HFFc6 (cell line): ENCODE measurements around the gene PRAME. TPM values are rescaled to one million over a fixed set of nuclear protein-coding genes. Genes with fewer than 3 reads are reported as not detected.

Experiments
- DNase-seq: peaks from one replicate; pipeline ENCODE4 v3.0.0-alpha.2; 2018
- H3K27ac Mint-ChIP-seq: 2 replicates; pipeline ENCODE4 v1.8.0; 2020; ENCODE audit warnings: mild to moderate bottlenecking, mixed read lengths
- H3K27me3 Mint-ChIP-seq: 2 replicates; pipeline ENCODE4 v1.8.0; 2021; ENCODE audit warnings: mild to moderate bottlenecking, moderate library complexity, mixed read lengths; ENCODE audit not compliant: insufficient read depth
- H3K36me3 Mint-ChIP-seq: 2 replicates; pipeline ENCODE4 v1.8.0; 2021; ENCODE audit warnings: low read depth, mixed read lengths
- H3K4me1 Mint-ChIP-seq: 2 replicates; pipeline ENCODE4 v1.8.0; 2020; ENCODE audit warnings: low read depth, mixed read lengths
- H3K4me3 Mint-ChIP-seq: 2 replicates; pipeline ENCODE4 v1.8.0; 2020; ENCODE audit warnings: mild to moderate bottlenecking, moderate library complexity, mixed read lengths
- H3K9me3 Mint-ChIP-seq: 2 replicates; pipeline ENCODE4 v1.8.0; 2020; ENCODE audit warnings: mild to moderate bottlenecking, mixed read lengths
- total RNA-seq, 6 experiments: library from RNA; stranded (reverse); fragmentation: NEBNext Ultra II Directional; extraction: Animal tissue kit (Norgen Biotek cat#: 25700); gene quantifications; 2 replicates in 1 of 6; 3 replicates in 5 of 6; pipeline ENCODE4 v1.2.3, GENCODE V29; 2021
- TF ChIP-seq, protein P1 (sequence below): fragments of 200-600 bp; sonication (generic); IDR thresholded peaks from 2 replicates; pipeline ENCODE4 v1.5.0; 2021; ENCODE audit warnings: antibody characterized with exemption, mild to moderate bottlenecking

The PRAME gene
- total RNA-seq, 6 experiments from 2014 or later: not detected

DNA sequence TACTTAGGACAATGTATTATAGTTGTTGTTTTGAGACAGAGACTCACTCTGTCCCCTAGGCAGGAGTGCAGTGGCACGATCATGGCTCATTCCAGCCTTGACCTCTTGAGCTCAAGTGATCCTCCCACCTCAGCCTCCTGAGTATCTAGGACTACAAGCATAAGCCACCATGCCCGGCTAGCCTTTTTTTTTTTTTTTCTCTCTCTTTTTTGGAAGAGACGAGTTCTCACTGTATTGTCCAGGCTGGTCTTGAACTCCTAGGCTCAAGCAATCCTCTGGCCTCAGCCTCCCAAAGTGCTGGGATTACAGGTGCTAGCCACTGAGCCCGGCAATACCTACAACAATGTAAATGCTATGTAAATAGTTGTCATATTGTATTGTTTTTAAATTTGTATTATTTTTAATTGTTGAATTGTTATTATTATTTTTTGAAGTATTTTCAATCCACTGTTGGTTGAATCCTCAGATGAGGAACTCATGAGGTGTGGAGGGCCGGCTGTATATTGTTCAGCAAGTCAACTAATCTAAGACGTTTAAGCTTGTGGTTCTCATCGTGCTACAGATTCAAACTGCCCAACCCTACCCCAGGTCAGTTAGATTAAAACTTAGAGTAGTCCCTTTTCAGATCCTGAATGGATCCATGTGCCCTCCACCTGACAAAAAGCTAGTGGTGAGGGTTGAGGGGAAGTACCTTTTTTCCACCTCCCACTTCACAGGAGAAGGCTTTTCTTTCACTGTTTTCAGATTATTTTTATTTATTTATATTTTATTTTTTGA lies 27.1 kb downstream of the PRAME start:
- TF ChIP-seq, protein P1, sequence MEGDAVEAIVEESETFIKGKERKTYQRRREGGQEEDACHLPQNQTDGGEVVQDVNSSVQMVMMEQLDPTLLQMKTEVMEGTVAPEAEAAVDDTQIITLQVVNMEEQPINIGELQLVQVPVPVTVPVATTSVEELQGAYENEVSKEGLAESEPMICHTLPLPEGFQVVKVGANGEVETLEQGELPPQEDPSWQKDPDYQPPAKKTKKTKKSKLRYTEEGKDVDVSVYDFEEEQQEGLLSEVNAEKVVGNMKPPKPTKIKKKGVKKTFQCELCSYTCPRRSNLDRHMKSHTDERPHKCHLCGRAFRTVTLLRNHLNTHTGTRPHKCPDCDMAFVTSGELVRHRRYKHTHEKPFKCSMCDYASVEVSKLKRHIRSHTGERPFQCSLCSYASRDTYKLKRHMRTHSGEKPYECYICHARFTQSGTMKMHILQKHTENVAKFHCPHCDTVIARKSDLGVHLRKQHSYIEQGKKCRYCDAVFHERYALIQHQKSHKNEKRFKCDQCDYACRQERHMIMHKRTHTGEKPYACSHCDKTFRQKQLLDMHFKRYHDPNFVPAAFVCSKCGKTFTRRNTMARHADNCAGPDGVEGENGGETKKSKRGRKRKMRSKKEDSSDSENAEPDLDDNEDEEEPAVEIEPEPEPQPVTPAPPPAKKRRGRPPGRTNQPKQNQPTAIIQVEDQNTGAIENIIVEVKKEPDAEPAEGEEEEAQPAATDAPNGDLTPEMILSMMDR: no peak
- no peak for DNase-seq
- H3K36me3 Mint-ChIP-seq: no peaks in the 10 kb centered on the region
- H3K4me1 Mint-ChIP-seq: no peaks in the 10 kb centered on the region
- H3K4me3 Mint-ChIP-seq: no peak overlapping the region
- H3K27ac Mint-ChIP-seq: no peak overlapping the region
- H3K9me3 Mint-ChIP-seq: peaks cover 17% of the 10 kb centered on the region
- H3K27me3 Mint-ChIP-seq: peaks cover 4% of the 10 kb centered on the region; the same call in 1 of the 2 replicates

DNA sequence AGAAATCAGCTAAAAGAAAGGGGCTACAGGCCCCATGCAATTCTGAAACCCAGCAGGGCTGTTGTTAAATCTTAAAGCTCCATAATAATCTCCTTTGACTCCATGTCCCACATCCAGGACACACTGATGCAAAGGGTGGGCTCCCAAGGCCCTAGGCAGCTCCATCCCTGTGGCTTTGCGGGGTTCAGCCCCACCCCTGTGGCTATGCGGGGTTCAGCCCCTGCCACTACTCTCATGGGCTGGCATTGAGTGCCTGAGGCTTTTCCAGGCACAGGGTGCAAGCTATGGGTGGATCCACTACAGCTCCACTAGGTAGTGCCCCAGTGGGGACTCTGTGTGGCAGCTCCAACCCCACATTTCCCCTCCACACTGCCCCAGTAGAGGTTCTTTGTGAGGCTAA lies 30.3 kb downstream of the PRAME start:
- Mint-ChIP-seq H3K27me3 (peaks cover 1% of the 10 kb centered on the region), H3K9me3 (peaks cover 17% of the 10 kb centered on the region), H3K27ac (no peak overlapping the region), H3K4me3 (no peak overlapping the region), H3K4me1 (no peaks in the 10 kb centered on the region), H3K36me3 (no peaks in the 10 kb centered on the region)
- no peak for DNase-seq
- TF ChIP-seq, protein P1: no peak

DNA sequence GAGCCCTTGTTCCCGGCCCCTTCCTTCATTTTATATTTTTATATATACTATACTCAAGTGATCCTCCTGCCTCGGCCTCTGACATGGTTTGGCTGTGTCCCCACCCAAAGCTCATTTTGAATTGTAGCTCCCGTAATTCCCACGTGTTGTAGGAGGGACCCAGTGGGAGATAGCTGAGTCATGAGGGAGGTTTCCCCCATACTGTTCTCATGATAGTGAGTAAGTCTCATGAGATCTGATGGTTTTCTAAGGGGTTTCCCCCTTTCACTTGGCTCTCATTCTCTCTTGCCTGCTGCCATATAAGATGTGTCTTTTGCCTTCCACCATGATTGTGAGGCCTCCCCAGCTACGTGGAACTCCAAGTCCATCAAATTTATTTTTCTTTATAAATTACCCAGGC lies 31.8 kb downstream of the PRAME start:
- TF ChIP-seq, protein P1: no peak
- Mint-ChIP-seq H3K27ac (no peak overlapping the region), H3K27me3 (peaks cover 1% of the 10 kb centered on the region), H3K4me3 (no peak overlapping the region), H3K9me3 (peaks cover 17% of the 10 kb centered on the region), H3K36me3 (no peaks in the 10 kb centered on the region), H3K4me1 (no peaks in the 10 kb centered on the region)
- DNase-seq: no peak

DNA sequence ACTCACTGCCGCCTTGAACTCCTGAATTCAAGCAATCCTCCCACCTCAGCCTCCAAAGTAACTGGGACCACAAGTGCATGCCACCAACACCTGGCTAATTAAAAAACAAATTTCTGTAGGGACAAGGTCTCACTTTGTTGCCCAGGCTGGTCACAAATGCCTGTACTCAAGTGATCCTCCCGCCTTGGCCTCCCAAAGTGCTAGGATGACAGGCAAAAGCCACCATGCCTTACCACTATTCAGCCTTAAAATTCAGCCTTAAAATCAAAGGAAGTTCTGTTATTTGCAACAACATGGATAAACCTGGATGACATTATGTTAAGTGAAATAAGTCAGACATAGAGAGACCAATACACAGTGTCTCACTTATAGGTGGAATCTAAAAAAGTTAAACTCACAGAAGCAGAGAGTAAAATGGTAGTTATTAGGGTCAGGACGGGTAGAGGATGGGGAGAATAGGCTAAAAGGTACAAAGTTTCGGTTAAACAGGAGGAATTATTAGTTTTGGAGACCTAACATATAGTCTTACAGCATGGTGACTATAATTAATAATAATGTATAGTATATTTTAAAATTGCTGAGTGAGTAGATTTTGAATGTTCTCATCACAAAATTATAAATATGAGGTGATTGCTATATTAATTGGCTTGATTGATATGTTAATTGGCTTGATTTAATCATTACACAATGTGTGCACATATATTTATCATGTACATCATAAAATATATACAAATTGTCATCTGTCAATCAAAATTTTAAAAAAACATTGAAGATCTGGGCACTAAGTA lies 32.7 kb downstream of the PRAME start:
- Mint-ChIP-seq H3K27ac (no peak overlapping the region), H3K4me3 (no peak overlapping the region), H3K36me3 (no peaks in the 10 kb centered on the region), H3K27me3 (peaks cover 1% of the 10 kb centered on the region), H3K4me1 (no peaks in the 10 kb centered on the region), H3K9me3 (peaks cover 17% of the 10 kb centered on the region)
- TF ChIP-seq, protein P1: no peak
- no peak for DNase-seq

DNA sequence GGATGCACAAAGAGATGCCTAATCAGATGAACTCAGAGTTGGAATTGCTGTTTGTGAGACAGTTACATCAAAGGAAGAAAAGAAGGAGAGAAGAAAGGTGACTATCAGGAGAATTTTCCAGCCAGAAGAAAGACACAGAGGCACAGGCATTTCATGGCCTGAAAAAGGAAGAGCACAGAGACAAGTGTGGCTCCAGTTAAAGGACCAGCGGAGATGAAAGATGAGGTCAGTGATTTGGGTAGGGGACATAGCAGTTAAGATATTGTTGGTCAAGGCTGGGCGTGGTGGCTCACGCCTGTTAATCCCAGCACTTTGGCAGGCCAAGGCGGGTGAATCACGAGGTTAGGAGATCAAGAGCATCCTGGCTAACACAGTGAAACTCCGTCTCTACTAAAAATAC lies 35.6 kb downstream of the PRAME start:
- Mint-ChIP-seq H3K4me3 (no peak overlapping the region), H3K27ac (no peak overlapping the region), H3K4me1 (no peaks in the 10 kb centered on the region), H3K36me3 (no peaks in the 10 kb centered on the region), H3K27me3 (peaks cover 1% of the 10 kb centered on the region), H3K9me3 (peaks cover 14% of the 10 kb centered on the region)
- TF ChIP-seq, protein P1: no peak
- DNase-seq: no peak
